WTC11 (cell line): ENCODE measurements around the gene ZNF576. TPM values are rescaled to one million over a fixed set of nuclear protein-coding genes. Genes with fewer than 3 reads are reported as not detected.
A peak's percentile ranks its signal among the peaks of the same experiment; 100 is the strongest.
"Not testable (repeated sequence)": the region's sequence is repeated elsewhere in the genome, so short reads cannot be mapped to it uniquely, and the experiment has no call there.

Experiments used
- ATAC-seq: fragments of 200-7000 bp; cut with Tn5 transposase; 2 replicates; pipeline ENCODE4 v1.10.0; 2021; ENCODE audit warnings: mild to moderate bottlenecking, moderate library complexity
- CTCF ChIA-PET: fragments of 300-600 bp; sonication (Branson Sonifier 250); formaldehyde crosslinking; loops from one replicate; lab custom pipeline; 2021; ENCODE audit warnings: antibody characterized with exemption; lab: Charles Lee
- POLR2A ChIA-PET: fragments of 350-600 bp; sonication (Branson Sonifier 250); formaldehyde crosslinking; loops from one replicate; lab custom pipeline; 2021; ENCODE audit warnings: antibody characterized with exemption; lab: Charles Lee
- DNase-seq: peaks from one replicate; pipeline ENCODE4 v3.0.0; 2021; ENCODE audit warnings: low spot score
- H3K27ac Mint-ChIP-seq: 2 replicates; pipeline ENCODE4 v1.8.0; 2021; ENCODE audit warnings: mixed read lengths
- H3K27me3 Mint-ChIP-seq: 2 replicates; pipeline ENCODE4 v1.8.0; 2021; ENCODE audit warnings: low read depth, mild to moderate bottlenecking, moderate library complexity, mixed read lengths
- H3K36me3 Mint-ChIP-seq: 2 replicates; pipeline ENCODE4 v1.8.0; 2021; ENCODE audit warnings: mixed read lengths
- H3K4me1 Mint-ChIP-seq: 2 replicates; pipeline ENCODE4 v1.8.0; 2022; ENCODE audit warnings: mixed read lengths
- H3K4me3 Mint-ChIP-seq: 2 replicates; pipeline ENCODE4 v1.8.0; 2021; ENCODE audit warnings: mild to moderate bottlenecking, moderate library complexity, mixed read lengths
- H3K9me3 Mint-ChIP-seq: 2 replicates; pipeline ENCODE4 v1.8.0; 2021; ENCODE audit warnings: mixed read lengths
- ARID4B ChIP-seq: sonication (generic); formaldehyde crosslinking; IDR thresholded peaks from 2 replicates; pipeline ENCODE4 v1.8.0; 2023; ENCODE audit warnings: missing genetic modification reagents, mild to moderate bottlenecking, borderline replicate concordance
- E2F5 ChIP-seq: sonication (generic); formaldehyde crosslinking; IDR thresholded peaks from 2 replicates; pipeline ENCODE4 v1.8.1; 2022; ENCODE audit warnings: mild to moderate bottlenecking, moderate library complexity, missing genetic modification reagents
- ESRRA ChIP-seq: sonication (generic); formaldehyde crosslinking; IDR thresholded peaks from 2 replicates; pipeline ENCODE4 v1.8.1; 2022; ENCODE audit warnings: mild to moderate bottlenecking, missing genetic modification reagents, borderline replicate concordance
- FOXJ3 ChIP-seq: sonication (generic); formaldehyde crosslinking; IDR thresholded peaks from 2 replicates; pipeline ENCODE4 v1.9.0; 2021; ENCODE audit warnings: missing genetic modification reagents, mild to moderate bottlenecking, borderline replicate concordance
- FOXK1 ChIP-seq: sonication (generic); formaldehyde crosslinking; IDR thresholded peaks from 2 replicates; pipeline ENCODE4 v1.8.0; 2022; ENCODE audit warnings: mild to moderate bottlenecking, moderate library complexity, missing genetic modification reagents
- FOXP1 ChIP-seq: sonication (generic); formaldehyde crosslinking; IDR thresholded peaks from 2 replicates; pipeline ENCODE4 v1.8.0; 2022; ENCODE audit warnings: missing genetic modification reagents, mild to moderate bottlenecking, moderate library complexity, borderline replicate concordance
- GABPB1 ChIP-seq: sonication (generic); formaldehyde crosslinking; IDR thresholded peaks from 2 replicates; pipeline ENCODE4 v1.8.1; 2023; ENCODE audit warnings: mild to moderate bottlenecking, missing genetic modification reagents
- IRF2 ChIP-seq: sonication (generic); formaldehyde crosslinking; IDR thresholded peaks from 2 replicates; pipeline ENCODE4 v1.8.0; 2022; ENCODE audit warnings: low read depth, missing genetic modification reagents, borderline replicate concordance
- JUN ChIP-seq: sonication (generic); formaldehyde crosslinking; IDR thresholded peaks from 2 replicates; pipeline ENCODE4 v1.8.0; 2023; ENCODE audit warnings: mild to moderate bottlenecking, missing genetic modification reagents
- KAT7 ChIP-seq: sonication (generic); formaldehyde crosslinking; IDR thresholded peaks from 2 replicates; pipeline ENCODE4 v1.8.1; 2023; ENCODE audit warnings: missing genetic modification reagents, mild to moderate bottlenecking, borderline replicate concordance
- NFATC4 ChIP-seq: fragments of 250-450 bp; sonication (Bioruptor Pico); IDR thresholded peaks from 2 replicates; pipeline ENCODE4 v1.9.0; 2021; ENCODE audit warnings: mild to moderate bottlenecking
- NFE2L1 ChIP-seq: sonication (generic); formaldehyde crosslinking; IDR thresholded peaks from 2 replicates; pipeline ENCODE4 v1.8.1; 2023; ENCODE audit warnings: missing genetic modification reagents
- RORB ChIP-seq: fragments of 250-450 bp; sonication (Bioruptor Pico); IDR thresholded peaks from 2 replicates; pipeline ENCODE4 v1.9.0; 2021; ENCODE audit warnings: mild to moderate bottlenecking
- SP1 ChIP-seq: sonication (generic); formaldehyde crosslinking; conservative IDR thresholded peaks from 2 replicates; pipeline ENCODE4 v1.8.1; 2022; ENCODE audit warnings: missing genetic modification reagents
- TEAD4 ChIP-seq: sonication (generic); formaldehyde crosslinking; IDR thresholded peaks from 2 replicates; pipeline ENCODE4 v1.8.0; 2022; ENCODE audit warnings: mild to moderate bottlenecking, missing genetic modification reagents
- ZNF219 ChIP-seq: sonication (generic); formaldehyde crosslinking; IDR thresholded peaks from 2 replicates; pipeline ENCODE4 v1.8.0; 2023; ENCODE audit warnings: missing genetic modification reagents, mild to moderate bottlenecking, borderline replicate concordance
- total RNA-seq: library from RNA; stranded (reverse); gene quantifications from 3 replicates; pipeline ENCODE4 v1.2.3, GENCODE V29; 2021
- TF ChIP-seq, protein P1 (sequence below): sonication (generic); formaldehyde crosslinking; IDR thresholded peaks from 2 replicates; pipeline ENCODE4 v1.8.1; 2023; ENCODE audit warnings: mild to moderate bottlenecking, missing genetic modification reagents, moderate library complexity
- TF ChIP-seq, protein P2 (sequence below): sonication (generic); formaldehyde crosslinking; IDR thresholded peaks from 2 replicates; pipeline ENCODE4 v1.8.0; 2022; ENCODE audit warnings: mild to moderate bottlenecking, missing genetic modification reagents

The ZNF576 gene
- total RNA-seq, 1 experiment from 2014 or later = 15.9 TPM

- no peak for TF ChIP-seq TEAD4 (CRISPR knock-in tag)
- no peak for TF ChIP-seq NFATC4
- TF ChIP-seq KAT7 (CRISPR knock-in tag) = no peak
- TF ChIP-seq, all 79 proteins: peak for 0
Measured at GRCh38 chr19:43634068-43634467, 37.7 kb downstream of the ZNF576 start (continued).

DNA sequence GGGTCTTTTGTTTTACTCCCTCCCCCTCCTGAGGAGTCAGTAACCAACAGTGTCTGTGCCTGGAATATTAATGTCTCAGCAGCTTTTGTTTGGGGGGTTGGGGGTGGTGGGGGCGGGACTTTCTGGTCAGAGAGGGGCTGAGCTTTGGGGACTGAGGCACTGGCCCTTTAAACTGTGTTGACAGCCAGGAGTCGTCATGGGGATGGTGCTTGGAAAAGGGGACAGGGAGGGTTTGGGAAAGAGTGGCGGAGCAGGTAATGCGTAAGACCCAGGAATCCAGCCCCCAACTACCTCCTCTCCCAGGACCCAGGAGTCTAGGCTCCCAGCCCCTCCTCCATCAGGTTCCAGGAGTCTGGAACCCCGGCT is 38.1 kb downstream of the ZNF576 start:
- ChIA-PET POLR2A (interaction anchor here (1.3 kb wide), 1 partner anchor 38 kb away, joined by 4 read pairs; the partner anchor contains the start of genes IRGQ and ZNF576), CTCF (interaction anchor here (0.9 to 2.2 kb wide), 4 partner anchors 28 to 79 kb away, joined by 3 to 10 read pairs (median 6); no protein-coding TSS in a partner anchor)
- Mint-ChIP-seq H3K27ac (no peak overlapping the region), H3K9me3 (no peaks in the 10 kb centered on the region), H3K4me1 (peaks cover 20% of the 10 kb centered on the region), H3K27me3 (peaks cover 62% of the 10 kb centered on the region), H3K4me3 (peak overlapping the region; percentile 82), H3K36me3 (no peaks in the 10 kb centered on the region)
- peak; percentile 40 for ATAC-seq
- no peak for TF ChIP-seq E2F5 (CRISPR knock-in tag)
- DNase-seq = no peak

- ATAC-seq (peak; percentile 53), DNase-seq (no peak)
- ChIA-PET CTCF (interaction anchor here (0.9 to 2.2 kb wide), 5 partner anchors 17 to 80 kb away, joined by 3 to 16 read pairs (median 7); no protein-coding TSS in a partner anchor), POLR2A (interaction anchor here (1.3 kb wide), 1 partner anchor 39 kb away, joined by 4 read pairs; the partner anchor contains the start of genes IRGQ and ZNF576)
- H3K36me3 Mint-ChIP-seq = no peaks in the 10 kb centered on the region
- no peaks in the 10 kb centered on the region for H3K9me3 Mint-ChIP-seq
- no peak for TF ChIP-seq JUN (CRISPR knock-in tag)
- peak; percentile 41; the same call in 1 of the 2 replicates for TF ChIP-seq GABPB1 (CRISPR knock-in tag)
- peak; percentile 40; the same call in 1 of the 2 replicates for TF ChIP-seq ESRRA (CRISPR knock-in tag)
- 0 out of 2 replicates have a peak, but pooled peaks have one; percentile 20 for TF ChIP-seq SP1 (CRISPR knock-in tag)
- no peak for TF ChIP-seq RORB (CRISPR knock-in tag)
- peak overlapping the region; percentile 41; the same call in 1 of the 2 replicates for H3K27ac Mint-ChIP-seq
- H3K4me3 Mint-ChIP-seq = peak overlapping the region; percentile 82
- H3K4me1 Mint-ChIP-seq = peaks cover 20% of the 10 kb centered on the region
- peaks cover 63% of the 10 kb centered on the region for H3K27me3 Mint-ChIP-seq
Measured at GRCh38 chr19:43634872-43635560, 38.6 kb downstream of the ZNF576 start.

DNA sequence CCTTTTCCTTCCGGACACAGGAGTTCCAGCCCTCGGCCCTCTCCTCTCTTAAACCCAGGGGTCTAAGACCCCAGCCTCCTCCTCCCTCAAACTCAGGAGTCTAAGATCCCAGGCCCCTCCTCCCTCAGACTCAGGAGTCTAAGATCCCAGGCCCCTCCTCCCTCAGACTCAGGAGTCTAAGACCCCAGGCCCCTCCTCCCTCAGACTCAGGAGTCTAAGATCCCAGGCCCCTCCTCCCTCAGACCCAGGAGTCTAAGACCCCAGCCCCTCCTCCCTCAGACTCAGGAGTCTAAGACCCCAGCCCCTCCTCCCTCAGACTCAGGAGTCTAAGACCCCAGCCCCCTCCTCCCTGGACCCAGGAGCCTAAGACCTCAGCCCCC is 39.2 kb downstream of the ZNF576 start:
- peak; percentile 7; the same call in 1 of the 2 replicates for TF ChIP-seq SP1 (CRISPR knock-in tag)
- H3K9me3 Mint-ChIP-seq, DNase-seq, ATAC-seq, H3K36me3 Mint-ChIP-seq: not testable (repeated sequence)
- Mint-ChIP-seq H3K27ac (peak overlapping the region; percentile 41; the same call in 1 of the 2 replicates), H3K27me3 (peaks cover 68% of the 10 kb centered on the region), H3K4me1 (peaks cover 20% of the 10 kb centered on the region), H3K4me3 (peak overlapping the region; percentile 82)
- ChIA-PET CTCF (interaction anchor here (0.7 to 1.8 kb wide), 5 partner anchors 9 to 628 kb away, joined by 3 to 16 read pairs (median 4); no protein-coding TSS in a partner anchor), POLR2A (interaction anchor here (1.3 kb wide), 1 partner anchor 39 kb away, joined by 4 read pairs; the partner anchor contains the start of genes IRGQ and ZNF576)

DNA sequence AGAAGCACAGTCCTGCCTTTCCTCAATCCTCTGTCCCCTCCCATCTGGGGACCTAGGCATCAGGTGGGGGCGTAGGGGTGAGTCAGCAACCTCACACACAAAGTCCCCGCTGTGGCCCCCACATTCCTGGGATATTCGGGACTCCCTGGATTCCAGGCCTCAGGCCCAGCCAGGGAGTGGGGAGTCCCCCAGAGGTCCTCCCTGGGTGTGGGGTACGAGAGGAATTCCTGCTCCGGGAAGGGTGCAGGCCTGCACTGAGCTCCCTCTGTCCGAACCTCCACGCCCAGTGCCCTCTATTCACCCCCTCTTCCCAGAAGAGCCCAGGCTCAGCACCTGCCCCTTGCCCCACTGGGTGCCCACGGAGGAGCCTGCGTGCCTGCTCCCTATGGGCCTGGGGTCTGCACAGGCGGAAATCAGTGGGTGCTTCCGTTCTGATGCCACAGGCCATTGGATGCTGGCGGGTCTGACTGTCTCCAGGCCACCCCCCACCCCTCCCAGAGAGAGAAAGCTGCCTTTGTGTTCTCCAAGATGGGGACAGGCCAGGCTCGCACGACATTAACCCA is 39.8 kb downstream of the ZNF576 start:
- Mint-ChIP-seq H3K4me1 (peaks cover 20% of the 10 kb centered on the region), H3K36me3 (no peaks in the 10 kb centered on the region), H3K27ac (no peak overlapping the region), H3K9me3 (no peaks in the 10 kb centered on the region), H3K27me3 (peaks cover 70% of the 10 kb centered on the region), H3K4me3 (peak overlapping the region; percentile 43)
- DNase-seq (peak; percentile 62), ATAC-seq (peak; percentile 25)
- ChIA-PET POLR2A (interaction anchor here (0.6 kb wide), 1 partner anchor 42 kb away, joined by 4 read pairs; no protein-coding TSS in a partner anchor), CTCF (interaction anchor here (0.7 to 1.8 kb wide), 5 partner anchors 10 to 627 kb away, joined by 3 to 16 read pairs (median 4); no protein-coding TSS in a partner anchor)
- TF ChIP-seq IRF2 (CRISPR knock-in tag) (no peak), NFE2L1 (CRISPR knock-in tag) (no peak), FOXK1 (CRISPR knock-in tag) (no peak), FOXJ3 (no peak), FOXP1 (CRISPR knock-in tag) (no peak), ARID4B (CRISPR knock-in tag) (no peak), ZNF219 (CRISPR knock-in tag) (no peak), JUN (CRISPR knock-in tag) (no peak)
- TF ChIP-seq, protein P1, sequence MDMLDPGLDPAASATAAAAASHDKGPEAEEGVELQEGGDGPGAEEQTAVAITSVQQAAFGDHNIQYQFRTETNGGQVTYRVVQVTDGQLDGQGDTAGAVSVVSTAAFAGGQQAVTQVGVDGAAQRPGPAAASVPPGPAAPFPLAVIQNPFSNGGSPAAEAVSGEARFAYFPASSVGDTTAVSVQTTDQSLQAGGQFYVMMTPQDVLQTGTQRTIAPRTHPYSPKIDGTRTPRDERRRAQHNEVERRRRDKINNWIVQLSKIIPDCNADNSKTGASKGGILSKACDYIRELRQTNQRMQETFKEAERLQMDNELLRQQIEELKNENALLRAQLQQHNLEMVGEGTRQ (CRISPR knock-in tag) = no peak
- TF ChIP-seq, protein P2, sequence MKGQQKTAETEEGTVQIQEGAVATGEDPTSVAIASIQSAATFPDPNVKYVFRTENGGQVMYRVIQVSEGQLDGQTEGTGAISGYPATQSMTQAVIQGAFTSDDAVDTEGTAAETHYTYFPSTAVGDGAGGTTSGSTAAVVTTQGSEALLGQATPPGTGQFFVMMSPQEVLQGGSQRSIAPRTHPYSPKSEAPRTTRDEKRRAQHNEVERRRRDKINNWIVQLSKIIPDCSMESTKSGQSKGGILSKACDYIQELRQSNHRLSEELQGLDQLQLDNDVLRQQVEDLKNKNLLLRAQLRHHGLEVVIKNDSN (CRISPR knock-in tag) = no peak
